HEK293T (cell line): Measurements from ENCODE around the gene EDN1.

Experiments
- ARNT ChIP-seq: fragments of 450-650 bp; IDR thresholded peaks from 2 replicates; pipeline ENCODE4 v1.6.1; 2017; ENCODE audit warnings: mild to moderate bottlenecking
- ELF4 ChIP-seq: fragments of 450-650 bp; IDR thresholded peaks from 2 replicates; pipeline ENCODE4 v1.6.1; 2017; ENCODE audit warnings: antibody characterized with exemption
- FOXK2 ChIP-seq: fragments of 450-650 bp; IDR thresholded peaks from 2 replicates; pipeline ENCODE4 v1.6.1; 2016; ENCODE audit warnings: mild to moderate bottlenecking
- FOXM1 ChIP-seq: fragments of 450-650 bp; IDR thresholded peaks from 2 replicates; pipeline ENCODE4 v1.6.1; 2017; ENCODE audit warnings: mild to moderate bottlenecking, borderline replicate concordance
- HDGF ChIP-seq: fragments of 450-650 bp; IDR thresholded peaks from 2 replicates; pipeline ENCODE4 v1.6.1; 2017; ENCODE audit warnings: antibody characterized with exemption, borderline replicate concordance
- L3MBTL2 ChIP-seq: fragments of 450-650 bp; conservative IDR thresholded peaks from 2 replicates; pipeline ENCODE4 v1.6.1; 2016; ENCODE audit warnings: mild to moderate bottlenecking
- NFRKB ChIP-seq: fragments of 450-650 bp; IDR thresholded peaks from 2 replicates; pipeline ENCODE4 v1.6.1; 2016; ENCODE audit warnings: mild to moderate bottlenecking, moderate library complexity
- SP1 ChIP-seq: fragments of 450-650 bp; IDR thresholded peaks from 2 replicates; pipeline ENCODE4 v1.6.1; 2017
- SUZ12 ChIP-seq: fragments of 450-650 bp; IDR thresholded peaks from 2 replicates; pipeline ENCODE4 v1.6.1; 2016; ENCODE audit warnings: mild to moderate bottlenecking
- TARDBP ChIP-seq: fragments of 450-650 bp; IDR thresholded peaks from 2 replicates; pipeline ENCODE4 v1.6.1; 2016

- TF ChIP-seq ARNT: no peak
- no peak for TF ChIP-seq SUZ12
- TF ChIP-seq FOXM1: no peak
- no peak for TF ChIP-seq NFRKB
- no peak for TF ChIP-seq SP1
- no peak for TF ChIP-seq ELF4
- no peak for TF ChIP-seq L3MBTL2
- no peak for TF ChIP-seq TARDBP
- TF ChIP-seq FOXK2: no peak
- no peak for TF ChIP-seq HDGF
Observed at GRCh38 chr6:12342664-12343063, 52.5 kb downstream of the EDN1 start.
